Mesendoderm (in vitro differentiated cells): ENCODE data around the gene SORCS2.
A peak's percentile ranks its signal among the peaks of the same experiment; 100 is the strongest.

Source experiments
- DNase-seq: peaks from one replicate; pipeline ENCODE4 v3.0.0; 2013
- H2AK5ac ChIP-seq: 2 replicates; pipeline ENCODE4 v1.6.1; 2013; ENCODE audit warnings: low read length, inconsistent platforms
- H2BK120ac ChIP-seq: 2 replicates; pipeline ENCODE4 v1.6.1; 2013; ENCODE audit warnings: low read depth, mild to moderate bottlenecking, low read length, moderate library complexity, mixed read lengths
- H2BK15ac ChIP-seq: replicated peaks from 2 replicates; pipeline ENCODE4 v1.6.1; 2013; ENCODE audit warnings: low read depth, mild to moderate bottlenecking, moderate library complexity
- H2BK5ac ChIP-seq: 2 replicates; pipeline ENCODE4 v1.6.1; 2013; ENCODE audit warnings: low read length, inconsistent platforms
- H3K18ac ChIP-seq: 2 replicates; pipeline ENCODE4 v1.6.1; 2013; ENCODE audit warnings: mild to moderate bottlenecking, low read length, mixed read lengths
- H3K23ac ChIP-seq: one replicate; pipeline ENCODE4 v1.6.1; 2013; ENCODE audit warnings: low read length
- H3K27ac ChIP-seq: 2 replicates; pipeline ENCODE4 v1.5.1; 2013; ENCODE audit warnings: low read depth, mild to moderate bottlenecking, inconsistent platforms, low read length, moderate library complexity
- H3K27me3 ChIP-seq: 2 replicates; pipeline ENCODE4 v1.6.1; 2013; ENCODE audit warnings: low read length, control low read depth, mild to moderate bottlenecking, inconsistent platforms; ENCODE audit not compliant: insufficient read depth, poor library complexity
- H3K36me3 ChIP-seq: 2 replicates; pipeline ENCODE4 v1.6.1; 2013; ENCODE audit warnings: low read length, inconsistent platforms; ENCODE audit not compliant: control insufficient read depth, insufficient read depth
- H3K4ac ChIP-seq: one replicate; pipeline ENCODE4 v1.6.1; 2013; ENCODE audit warnings: low read depth, mild to moderate bottlenecking, low read length, moderate library complexity
- H3K4me1 ChIP-seq: 2 replicates; pipeline ENCODE4 v1.6.1; 2013; ENCODE audit warnings: low read depth, low read length, inconsistent platforms; ENCODE audit not compliant: control insufficient read depth
- H3K4me2 ChIP-seq: 2 replicates; pipeline ENCODE4 v1.6.1; 2013; ENCODE audit warnings: low read length
- H3K4me3 ChIP-seq: 2 replicates; pipeline ENCODE4 v1.5.1; 2013; ENCODE audit warnings: mild to moderate bottlenecking, low read length
- H3K56ac ChIP-seq: one replicate; pipeline ENCODE4 v1.6.1; 2013; ENCODE audit warnings: low read length
- H3K79me1 ChIP-seq: 2 replicates; pipeline ENCODE4 v1.6.1; 2013; ENCODE audit warnings: low read length, inconsistent platforms
- H3K79me2 ChIP-seq: 2 replicates; pipeline ENCODE4 v1.6.1; 2013; ENCODE audit warnings: mild to moderate bottlenecking, low read length; ENCODE audit not compliant: control insufficient read depth, insufficient read depth
- H3K9ac ChIP-seq: 2 replicates; pipeline ENCODE4 v1.6.1; 2013; ENCODE audit warnings: low read length, inconsistent platforms
- H4K5ac ChIP-seq: one replicate; pipeline ENCODE4 v1.6.1; 2013; ENCODE audit warnings: low read length
- H4K8ac ChIP-seq: one replicate; pipeline ENCODE4 v1.6.1; 2013; ENCODE audit warnings: low read depth, mild to moderate bottlenecking, control low read depth, low read length, moderate library complexity
- WGBS: extraction: QIAGEN DNeasy Blood & Tissue Kit; methylation state at CpG from one replicate; pipeline ENCODE4 v1.1.7; 2013; ENCODE audit warnings: low lambda C conversion rate, missing lambda C conversion rate; ENCODE audit not compliant: insufficient coverage; ENCODE audit errors: extremely low coverage; 5-methylcytosine and 5-hydroxymethylcytosine counted together

The SORCS2 gene

GRCh38 chr4:7356667-7357310 is 164.5 kb downstream of the SORCS2 start:
- Histone ChIP-seq H2BK120ac (no peak overlapping the region), H3K27ac (no peak overlapping the region), H3K36me3 (no peaks in the 10 kb centered on the region), H3K79me1 (no peaks in the 10 kb centered on the region), H2AK5ac (no peak overlapping the region), H3K4me3 (no peak overlapping the region), H3K18ac (no peak overlapping the region), H2BK5ac (no peak overlapping the region), H3K4me1 (no peaks in the 10 kb centered on the region), H3K9ac (no peak overlapping the region), H3K79me2 (no peaks in the 10 kb centered on the region), H4K5ac (no peak overlapping the region), H3K23ac (no peak overlapping the region), H4K8ac (no peak overlapping the region), H3K4ac (no peak overlapping the region), H3K4me2 (no peak overlapping the region), H2BK15ac (no peak overlapping the region), H3K56ac (no peak overlapping the region), H3K27me3 (no peaks in the 10 kb centered on the region)
- no peak for DNase-seq
- no CpG with 5 or more reads among the region's 12 CpGs for WGBS

- no peak overlapping the region for H4K5ac ChIP-seq
- H2AK5ac ChIP-seq: no peak overlapping the region
- H3K4ac ChIP-seq: no peak overlapping the region
- DNase-seq: peak; percentile 25
- no peak overlapping the region for H3K23ac ChIP-seq
- H3K4me1 ChIP-seq: no peaks in the 10 kb centered on the region
- no peak overlapping the region for H3K9ac ChIP-seq
- H2BK120ac ChIP-seq: no peak overlapping the region
- H3K4me3 ChIP-seq: no peak overlapping the region
- H3K56ac ChIP-seq: no peak overlapping the region
- H3K4me2 ChIP-seq: no peak overlapping the region
- H4K8ac ChIP-seq: no peak overlapping the region
- H3K79me1 ChIP-seq: no peaks in the 10 kb centered on the region
- no peak overlapping the region for H2BK5ac ChIP-seq
- H3K27me3 ChIP-seq: no peaks in the 10 kb centered on the region
- no peak overlapping the region for H3K27ac ChIP-seq
- no peak overlapping the region for H3K18ac ChIP-seq
- no peaks in the 10 kb centered on the region for H3K36me3 ChIP-seq
- H3K79me2 ChIP-seq: no peaks in the 10 kb centered on the region
- no CpG with 5 or more reads among the region's 9 CpGs for WGBS
- H2BK15ac ChIP-seq: no peak overlapping the region
These were observed 165.0 kb downstream of the SORCS2 start for GRCh38 chr4:7357323-7357722.

GRCh38 chr4:7358100-7358735 is 165.9 kb downstream of the SORCS2 start:
- no peak overlapping the region for H2BK5ac ChIP-seq
- no peaks in the 10 kb centered on the region for H3K27me3 ChIP-seq
- H3K4ac ChIP-seq: no peak overlapping the region
- no peak overlapping the region for H3K9ac ChIP-seq
- no peak overlapping the region for H3K4me3 ChIP-seq
- WGBS: no CpG with 5 or more reads among the region's 11 CpGs
- H3K36me3 ChIP-seq: no peaks in the 10 kb centered on the region
- H3K23ac ChIP-seq: no peak overlapping the region
- no peak overlapping the region for H3K56ac ChIP-seq
- H3K79me2 ChIP-seq: no peaks in the 10 kb centered on the region
- no peak overlapping the region for H2BK120ac ChIP-seq
- no peak overlapping the region for H3K27ac ChIP-seq
- H2BK15ac ChIP-seq: no peak overlapping the region
- H4K5ac ChIP-seq: no peak overlapping the region
- H3K18ac ChIP-seq: no peak overlapping the region
- DNase-seq: peak; percentile 36
- no peak overlapping the region for H3K4me2 ChIP-seq
- H3K79me1 ChIP-seq: no peaks in the 10 kb centered on the region
- no peak overlapping the region for H4K8ac ChIP-seq
- no peaks in the 10 kb centered on the region for H3K4me1 ChIP-seq
- no peak overlapping the region for H2AK5ac ChIP-seq

- no peak overlapping the region for H3K56ac ChIP-seq
- no peaks in the 10 kb centered on the region for H3K79me1 ChIP-seq
- no peaks in the 10 kb centered on the region for H3K79me2 ChIP-seq
- no peak overlapping the region for H3K27ac ChIP-seq
- no peaks in the 10 kb centered on the region for H3K4me1 ChIP-seq
- no peak overlapping the region for H3K9ac ChIP-seq
- no peak overlapping the region for H4K8ac ChIP-seq
- H3K4me3 ChIP-seq: no peak overlapping the region
- no peak overlapping the region for H3K18ac ChIP-seq
- H4K5ac ChIP-seq: no peak overlapping the region
- H3K23ac ChIP-seq: no peak overlapping the region
- H3K36me3 ChIP-seq: no peaks in the 10 kb centered on the region
- no peak overlapping the region for H2BK120ac ChIP-seq
- WGBS: no CpG with 5 or more reads among the region's 13 CpGs
- no peak overlapping the region for H2BK5ac ChIP-seq
- H2AK5ac ChIP-seq: no peak overlapping the region
- H2BK15ac ChIP-seq: no peak overlapping the region
- no peaks in the 10 kb centered on the region for H3K27me3 ChIP-seq
- no peak for DNase-seq
- no peak overlapping the region for H3K4me2 ChIP-seq
- H3K4ac ChIP-seq: no peak overlapping the region
These were observed 167.2 kb downstream of the SORCS2 start for GRCh38 chr4:7359400-7360062.

GRCh38 chr4:7360806-7361205 is 168.5 kb downstream of the SORCS2 start:
- H3K27ac ChIP-seq: no peak overlapping the region
- H2BK5ac ChIP-seq: no peak overlapping the region
- H3K18ac ChIP-seq: no peak overlapping the region
- no peaks in the 10 kb centered on the region for H3K4me1 ChIP-seq
- no peak overlapping the region for H2BK15ac ChIP-seq
- H3K23ac ChIP-seq: no peak overlapping the region
- no peak overlapping the region for H3K4me2 ChIP-seq
- no peak for DNase-seq
- no peak overlapping the region for H4K5ac ChIP-seq
- no peak overlapping the region for H3K4me3 ChIP-seq
- no peak overlapping the region for H3K56ac ChIP-seq
- H3K27me3 ChIP-seq: no peaks in the 10 kb centered on the region
- H2BK120ac ChIP-seq: no peak overlapping the region
- H3K36me3 ChIP-seq: no peaks in the 10 kb centered on the region
- H4K8ac ChIP-seq: no peak overlapping the region
- no peaks in the 10 kb centered on the region for H3K79me1 ChIP-seq
- no peak overlapping the region for H3K4ac ChIP-seq
- no peak overlapping the region for H2AK5ac ChIP-seq
- no CpG with 5 or more reads among the region's 8 CpGs for WGBS
- no peaks in the 10 kb centered on the region for H3K79me2 ChIP-seq
- no peak overlapping the region for H3K9ac ChIP-seq
